HG03025 (cell line): ENCODE results near the gene CCL4.
"Not testable (repeated sequence)": the region's sequence is repeated elsewhere in the genome, so short reads cannot be mapped to it uniquely, and the experiment has no call there.

ENCODE experiments used
- ATAC-seq: cut with Tn5 transposase; IDR thresholded peaks from one replicate; pipeline ENCODE4 v1.9.1; 2021; ENCODE audit warnings: mild to moderate bottlenecking, moderate library complexity; ENCODE audit not compliant: unreplicated experiment, low FRiP score

Gene CCL4

DNA sequence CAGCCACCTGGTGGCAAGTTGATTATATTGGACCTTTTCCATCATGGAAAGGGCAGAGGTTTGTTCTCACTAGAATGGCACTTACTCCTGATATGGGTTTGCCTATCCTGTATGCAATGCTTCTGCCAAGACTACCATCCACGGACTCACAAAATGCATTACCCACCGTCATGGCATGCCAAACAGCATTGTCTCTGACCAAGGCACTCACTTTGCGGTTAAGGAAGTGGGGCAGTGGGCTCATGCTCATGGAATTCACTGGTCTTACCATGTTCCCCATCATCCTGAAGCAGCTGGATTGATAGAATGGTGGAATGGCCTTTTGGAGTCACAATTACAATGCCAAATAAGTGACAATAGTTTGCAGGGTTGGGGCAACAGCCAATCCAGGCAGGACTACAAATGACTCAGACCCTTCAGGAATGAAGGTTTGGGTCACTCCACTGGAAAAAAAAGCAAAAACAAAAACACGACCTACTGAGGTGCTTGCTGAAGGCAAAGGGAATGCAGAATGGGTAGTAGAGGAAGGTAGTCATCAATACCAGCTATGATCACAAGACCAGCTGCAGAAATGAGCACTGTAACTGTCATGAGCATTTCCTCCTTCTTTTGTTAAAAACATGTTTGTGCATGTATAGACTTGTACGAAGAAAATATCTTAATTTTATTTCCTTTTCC, 11.5 kb downstream of the CCL4 start:
- not testable (repeated sequence) for ATAC-seq

DNA sequence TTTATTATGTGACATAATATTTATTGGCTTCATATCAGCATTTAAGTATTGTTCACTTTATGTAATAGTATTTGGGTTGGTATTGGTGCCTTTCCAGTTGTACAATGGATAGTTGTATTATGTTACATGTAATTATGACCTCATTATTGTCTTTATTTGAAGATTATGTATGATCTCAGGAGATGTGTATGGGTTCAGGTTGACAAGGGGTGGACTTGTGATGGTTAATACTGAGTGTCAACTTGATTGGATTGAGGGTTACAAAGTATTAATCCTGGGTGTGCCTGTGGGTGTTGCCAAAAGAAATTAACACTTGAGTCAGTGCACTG, 12.0 kb downstream of the CCL4 start:
- not testable (repeated sequence) for ATAC-seq

DNA sequence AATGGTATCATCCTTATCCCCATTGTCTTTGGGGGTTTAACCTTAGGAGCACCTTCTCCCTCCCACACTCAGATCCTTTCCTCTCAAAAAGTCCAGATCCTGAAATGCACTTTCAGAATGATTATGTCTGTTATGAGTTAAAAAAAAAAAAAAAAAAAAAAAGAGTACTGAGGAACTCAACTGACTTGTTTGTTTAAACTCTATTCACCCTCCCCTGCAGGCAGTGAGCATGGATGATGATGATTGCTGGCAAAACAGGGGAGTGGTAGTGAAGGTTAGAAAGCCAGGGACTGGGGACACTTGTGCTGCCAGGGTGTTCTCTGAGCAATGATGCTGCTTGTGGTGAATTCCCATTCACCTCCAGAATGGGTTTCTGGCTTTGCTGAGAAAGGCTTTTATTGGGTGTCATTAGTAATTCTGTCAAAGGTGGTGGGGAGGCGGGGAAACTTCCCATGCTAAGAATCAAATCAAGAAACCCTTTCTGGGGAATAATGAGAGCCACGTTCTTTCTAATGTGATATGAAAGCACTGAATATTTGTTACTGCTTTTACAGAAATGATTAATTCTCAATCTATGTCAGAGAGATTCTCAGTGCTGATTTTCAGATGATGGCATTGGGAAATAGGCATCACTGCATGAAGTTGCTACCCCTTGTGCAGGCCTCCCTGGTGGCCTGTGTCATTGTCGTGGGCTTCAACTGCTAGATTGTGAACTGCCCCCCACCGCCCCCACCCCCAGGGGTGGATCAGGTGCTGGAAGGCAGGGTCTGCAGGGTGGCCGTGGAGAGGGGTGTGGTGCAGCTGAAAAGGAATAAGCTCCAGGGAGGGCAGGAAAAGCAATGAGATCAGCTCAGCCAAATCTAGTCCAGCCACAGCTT, 14.1 kb downstream of the CCL4 start:
- ATAC-seq, result no peak

DNA sequence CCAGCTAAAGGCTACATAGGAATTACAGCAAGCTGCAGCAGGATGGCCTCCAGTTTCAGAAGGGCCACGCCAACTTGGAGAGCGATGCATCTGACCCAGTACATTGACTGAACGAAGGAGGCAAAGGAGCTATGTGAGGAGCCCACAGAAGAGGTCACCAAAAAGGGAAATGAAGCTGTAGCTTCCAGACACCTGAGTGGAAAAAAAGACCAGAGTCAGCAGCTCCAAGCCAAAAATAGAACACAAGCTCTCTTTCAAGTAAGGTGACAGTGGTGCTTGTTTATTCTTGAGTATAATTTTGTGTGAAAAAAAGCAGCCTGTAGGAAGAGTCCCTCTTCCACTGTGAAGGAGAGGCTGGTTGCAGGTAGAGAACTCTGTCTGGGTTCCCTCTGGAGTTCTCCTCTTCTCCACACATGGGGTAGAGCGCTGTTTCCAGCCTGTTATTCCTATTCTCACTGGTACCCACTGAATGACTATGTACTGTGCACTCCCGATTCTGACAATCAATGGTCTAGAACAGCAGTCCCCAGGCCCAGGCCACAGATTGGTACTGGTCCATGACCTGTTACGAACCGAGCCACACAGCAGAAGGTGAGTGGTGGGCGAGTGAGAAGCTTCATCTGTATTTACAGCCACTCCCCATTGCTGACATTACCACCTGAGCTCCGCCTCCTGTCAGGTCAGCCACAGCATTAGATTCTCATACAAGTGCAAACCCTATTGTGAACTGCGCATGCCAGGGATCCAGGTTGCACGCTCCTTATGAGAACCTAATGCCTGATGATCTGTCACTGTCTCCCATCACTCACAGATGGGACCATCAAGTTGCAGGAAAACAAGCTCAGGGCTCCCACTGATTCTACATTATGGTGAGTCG, 15.1 kb downstream of the CCL4 start:
- no peak for ATAC-seq

DNA sequence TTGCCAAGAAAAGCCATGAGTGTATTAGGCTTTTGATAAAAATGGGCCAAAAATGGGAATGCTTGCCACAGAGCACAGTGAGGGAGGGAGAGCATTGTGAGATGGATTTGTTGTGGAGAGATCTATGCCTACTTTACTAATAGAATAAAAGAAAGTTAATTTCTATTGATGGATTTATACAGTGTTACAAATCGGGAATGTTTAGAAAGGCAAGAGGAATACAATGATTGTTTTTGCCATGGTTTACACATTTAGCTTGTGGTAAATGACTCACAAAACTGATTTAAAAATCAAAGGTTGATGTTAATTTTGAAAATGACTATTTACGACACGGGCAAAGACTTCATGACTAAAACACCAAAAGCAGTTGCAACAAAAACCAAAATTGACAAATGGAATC, 16.6 kb downstream of the CCL4 start:
- no peak for ATAC-seq

DNA sequence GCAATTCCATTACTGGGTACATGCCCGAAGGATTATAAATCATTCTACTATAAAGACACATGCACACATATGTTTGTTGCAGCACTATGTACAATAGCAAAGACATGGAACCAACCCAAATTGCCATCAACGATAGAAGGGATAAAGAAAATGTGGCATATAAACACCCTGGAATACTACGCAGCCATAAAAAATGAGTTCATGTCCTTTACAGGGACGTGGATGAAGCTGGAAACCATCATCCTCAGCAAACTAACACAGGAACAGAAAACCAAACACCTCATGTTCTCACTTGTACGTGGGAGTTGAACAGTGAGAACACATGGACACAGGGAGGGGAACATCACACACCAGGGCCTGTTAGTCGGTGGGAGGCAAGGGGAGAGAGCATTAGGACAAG, 17.5 kb downstream of the CCL4 start:
- not testable (repeated sequence) for ATAC-seq

DNA sequence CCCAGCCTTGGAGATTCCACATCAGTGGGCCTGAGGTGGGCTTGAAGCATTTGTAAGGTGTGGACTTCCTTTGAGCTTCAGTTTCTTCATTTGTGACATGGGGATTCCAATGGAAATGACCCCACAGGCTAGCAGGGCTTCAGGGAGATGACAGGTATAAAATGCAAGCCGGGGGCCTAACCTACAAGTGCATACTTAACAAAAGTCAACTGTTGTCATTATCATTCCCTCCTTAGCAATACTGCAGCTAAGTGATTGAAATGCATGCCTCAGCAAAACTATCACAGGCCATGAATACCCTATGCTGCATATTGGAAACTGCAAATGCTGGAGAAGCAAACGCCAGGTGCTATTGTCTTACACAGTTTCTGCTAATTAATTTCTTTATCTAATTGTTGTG, 19.8 kb downstream of the CCL4 start:
- ATAC-seq, result no peak

DNA sequence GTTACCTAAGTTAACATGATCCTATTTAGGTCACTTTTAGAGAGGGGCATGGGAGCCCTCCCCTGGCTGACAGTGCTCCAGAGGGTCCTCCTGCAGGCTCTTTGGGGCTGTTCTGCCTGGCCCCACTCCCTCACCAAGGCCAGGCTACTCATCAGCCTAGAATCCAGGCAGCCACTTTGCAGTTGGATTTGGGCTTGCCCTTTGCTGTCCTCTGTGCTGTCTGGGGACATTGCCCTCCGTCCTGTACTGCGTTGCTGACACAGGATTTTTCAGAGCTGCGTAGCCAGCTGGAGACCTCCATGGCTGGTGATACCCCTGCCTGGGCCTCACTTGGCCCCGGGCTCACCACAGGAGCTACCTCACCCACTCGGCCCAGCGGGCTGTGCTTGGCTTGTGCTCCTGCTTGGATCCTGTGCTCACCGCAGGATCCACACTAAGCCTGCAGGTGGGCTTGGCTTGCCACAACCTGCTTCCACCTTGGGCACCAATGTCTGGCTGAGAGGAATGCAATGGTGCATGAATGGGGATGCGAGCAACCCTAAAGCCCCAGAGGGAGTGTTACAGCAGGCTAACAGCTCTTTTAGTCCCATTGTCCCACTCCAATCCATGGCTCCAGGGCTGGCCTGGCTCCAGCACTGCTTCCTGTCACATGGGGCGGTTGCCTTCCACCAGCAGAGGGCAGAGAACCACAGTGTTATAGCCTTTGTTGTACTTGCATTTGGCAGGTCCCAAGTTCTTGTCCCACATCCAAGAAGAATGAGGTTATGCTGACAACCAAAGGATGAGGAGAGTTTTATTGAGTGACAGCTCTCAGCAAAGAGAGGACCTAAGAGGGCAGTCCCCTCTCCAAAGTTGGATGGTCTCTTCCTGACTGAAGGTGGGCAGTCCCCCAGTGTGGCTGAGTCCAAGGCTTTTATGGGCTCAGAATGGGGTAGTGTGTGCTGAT, 21.5 kb downstream of the CCL4 start:
- no peak for ATAC-seq

DNA sequence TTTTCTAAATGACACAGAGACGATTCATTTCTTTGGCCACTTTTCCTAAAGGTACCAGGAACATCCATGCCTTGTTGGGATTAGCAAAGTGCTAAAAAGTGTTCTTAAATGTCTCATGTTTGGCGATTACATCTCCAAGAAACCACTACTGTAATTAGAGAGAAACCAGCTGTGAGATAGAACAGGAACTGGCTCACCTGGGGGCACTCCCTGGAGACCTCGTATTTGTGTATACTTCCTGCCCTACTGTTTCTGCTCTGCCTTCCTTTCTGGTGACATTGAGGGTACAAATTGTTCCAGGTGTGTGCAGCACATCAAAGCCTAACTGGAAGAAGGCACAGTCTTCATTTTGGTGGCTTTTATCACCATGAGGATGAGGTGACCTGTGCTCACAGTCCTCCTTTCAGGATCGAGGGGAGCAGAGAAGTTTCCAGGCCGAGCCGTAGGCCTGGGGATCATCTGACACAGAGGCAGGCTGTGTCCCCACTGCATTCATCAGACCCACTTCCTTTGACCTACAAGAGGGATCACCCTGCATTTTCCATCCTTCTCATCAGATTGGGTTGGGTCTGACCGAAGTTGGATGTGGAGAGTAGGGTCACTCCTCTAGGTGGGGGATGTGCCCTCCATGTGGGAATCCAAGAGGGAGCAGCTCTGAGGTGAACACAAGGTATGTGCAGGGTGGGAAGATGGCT, 23.7 kb downstream of the CCL4 start:
- ATAC-seq, result no peak

DNA sequence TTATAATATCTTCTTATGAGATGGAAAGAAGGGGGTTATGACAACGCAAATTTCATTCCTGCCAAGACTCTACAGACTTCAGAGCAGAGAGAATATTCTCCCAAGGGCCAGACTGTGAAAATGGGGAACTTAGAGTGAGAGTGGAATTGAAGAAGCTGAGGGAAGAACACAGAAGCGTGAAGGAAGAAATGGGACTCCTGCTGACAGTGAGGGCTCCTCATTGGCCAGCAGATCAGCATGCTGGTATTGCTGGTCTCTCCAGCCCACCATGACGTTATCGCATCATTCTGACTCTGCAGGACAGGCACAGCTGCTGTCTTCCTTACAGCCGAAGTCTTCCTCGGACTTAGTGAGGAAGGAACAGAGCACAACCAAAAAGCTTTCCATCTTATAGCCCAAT, 24.3 kb downstream of the CCL4 start:
- ATAC-seq, result no peak

DNA sequence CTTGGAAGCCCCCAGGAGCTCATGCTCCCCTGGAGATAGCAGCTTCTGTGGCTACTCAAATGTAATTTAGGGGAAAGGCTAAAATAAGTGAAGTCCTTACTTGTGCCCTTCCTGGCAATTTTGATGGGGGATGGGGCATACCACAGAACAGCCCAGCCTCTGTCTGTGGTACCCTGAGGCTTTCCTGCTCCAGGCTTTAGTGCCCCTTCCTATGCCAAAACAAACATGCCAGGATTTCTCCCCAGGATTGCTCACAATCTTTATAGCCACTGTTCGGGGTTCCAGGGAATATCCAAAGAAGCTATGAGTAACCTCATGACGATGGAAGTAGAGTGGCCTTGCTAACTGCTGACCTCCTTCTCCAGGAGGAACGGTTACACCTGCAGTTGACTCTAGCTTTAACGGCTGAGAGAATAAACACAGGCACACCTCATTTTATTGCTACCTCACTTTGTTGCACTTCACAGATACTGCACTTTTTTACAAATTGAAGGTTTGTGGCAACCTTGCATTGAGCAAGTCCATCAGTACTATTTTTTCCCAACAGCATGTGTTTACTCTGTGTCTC, 24.9 kb downstream of the CCL4 start:
- no peak for ATAC-seq

DNA sequence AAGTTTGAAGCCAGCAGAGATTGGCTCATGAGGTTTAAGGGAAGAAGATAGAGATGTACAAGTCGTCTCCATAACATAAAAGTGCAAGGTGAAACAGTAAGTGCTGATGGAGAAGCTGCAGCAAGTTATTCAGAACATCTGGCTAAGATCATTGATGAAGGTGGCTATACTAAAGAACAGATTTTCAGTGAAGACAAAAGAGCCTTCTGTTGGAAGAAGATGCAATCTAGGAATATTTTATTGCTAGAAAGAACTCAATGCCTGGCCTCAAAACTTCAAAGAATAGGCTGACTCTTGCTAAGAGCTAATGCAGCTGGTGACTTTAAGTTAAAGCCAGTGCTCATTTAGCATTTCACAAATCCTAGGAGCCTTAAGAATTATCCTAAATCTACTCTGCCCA, 26.0 kb downstream of the CCL4 start:
- no peak for ATAC-seq

DNA sequence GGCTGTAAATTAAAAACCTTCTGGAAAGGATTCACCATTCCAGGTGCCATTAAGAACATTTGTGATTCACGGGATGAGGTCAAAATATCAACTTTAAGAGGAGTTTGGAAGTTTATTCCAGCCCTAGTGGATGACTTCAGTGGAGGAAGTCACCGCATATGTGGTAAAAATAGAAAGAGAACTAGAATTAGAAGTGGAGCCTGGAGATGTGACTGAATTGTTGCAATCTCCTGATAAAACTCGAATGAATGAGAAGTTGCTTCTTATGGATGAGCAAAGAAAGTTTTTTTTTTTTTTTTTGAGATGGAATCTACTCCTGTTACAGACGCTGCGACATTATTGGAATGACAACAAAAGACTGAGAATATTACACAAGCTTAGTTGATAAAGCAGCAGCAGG, 26.7 kb downstream of the CCL4 start:
- no peak for ATAC-seq

DNA sequence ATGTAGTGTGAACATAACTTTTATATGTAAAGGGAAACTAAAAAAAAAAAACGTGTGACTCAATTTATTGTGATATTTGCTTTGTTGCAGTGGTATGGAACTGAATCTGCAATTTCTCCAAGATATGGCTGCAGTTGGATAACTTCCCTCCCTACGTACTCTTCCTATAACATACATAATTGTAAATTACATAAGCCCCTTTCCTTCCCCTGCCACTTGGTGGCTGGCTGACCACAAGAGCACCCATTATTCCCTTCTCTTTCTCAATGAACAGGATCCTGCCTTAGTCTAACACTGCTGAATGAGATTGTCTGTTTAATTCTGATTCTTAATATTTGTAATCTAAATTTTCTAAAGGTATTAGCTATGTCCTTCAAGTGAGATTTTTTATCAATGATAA, 27.8 kb downstream of the CCL4 start:
- ATAC-seq, result no peak

DNA sequence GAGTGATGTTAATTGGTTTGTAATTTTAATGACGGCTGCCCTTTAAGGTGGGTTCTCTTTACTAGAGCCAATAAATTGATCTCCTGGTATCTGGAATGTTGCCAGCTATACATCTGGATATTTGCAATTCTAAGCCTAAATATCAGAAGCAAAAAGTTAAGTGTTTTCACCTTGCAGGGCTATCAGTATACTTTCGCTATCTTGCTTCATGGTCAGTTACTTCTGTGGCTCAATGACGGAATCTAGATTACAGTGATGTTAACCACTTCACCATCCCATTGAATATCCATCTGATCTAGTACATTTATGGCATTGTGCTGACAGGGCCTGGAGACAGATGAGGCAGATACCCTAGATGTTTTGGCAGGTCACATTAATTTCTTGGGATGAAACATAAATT, 28.3 kb downstream of the CCL4 start:
- no peak for ATAC-seq

DNA sequence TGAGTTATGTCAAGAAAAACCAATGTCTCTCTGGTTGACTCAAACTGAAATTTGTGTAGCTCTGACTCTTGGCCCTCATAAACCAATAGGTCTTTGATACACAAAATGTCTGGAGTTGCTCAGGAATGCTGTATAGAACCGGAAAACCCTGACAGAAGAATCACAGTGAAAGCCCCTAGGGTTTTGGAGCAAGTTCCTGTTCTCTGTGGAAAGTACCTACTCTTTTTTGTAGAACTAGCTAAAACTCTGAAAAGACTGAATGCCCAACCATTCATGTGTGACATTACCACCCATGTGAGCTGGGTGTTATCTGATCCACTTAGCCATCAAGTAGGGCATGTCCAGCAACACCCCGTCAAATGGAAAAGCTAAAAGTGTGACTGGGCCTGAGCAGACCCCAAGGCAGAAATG, 28.8 kb downstream of the CCL4 start:
- no peak for ATAC-seq

DNA sequence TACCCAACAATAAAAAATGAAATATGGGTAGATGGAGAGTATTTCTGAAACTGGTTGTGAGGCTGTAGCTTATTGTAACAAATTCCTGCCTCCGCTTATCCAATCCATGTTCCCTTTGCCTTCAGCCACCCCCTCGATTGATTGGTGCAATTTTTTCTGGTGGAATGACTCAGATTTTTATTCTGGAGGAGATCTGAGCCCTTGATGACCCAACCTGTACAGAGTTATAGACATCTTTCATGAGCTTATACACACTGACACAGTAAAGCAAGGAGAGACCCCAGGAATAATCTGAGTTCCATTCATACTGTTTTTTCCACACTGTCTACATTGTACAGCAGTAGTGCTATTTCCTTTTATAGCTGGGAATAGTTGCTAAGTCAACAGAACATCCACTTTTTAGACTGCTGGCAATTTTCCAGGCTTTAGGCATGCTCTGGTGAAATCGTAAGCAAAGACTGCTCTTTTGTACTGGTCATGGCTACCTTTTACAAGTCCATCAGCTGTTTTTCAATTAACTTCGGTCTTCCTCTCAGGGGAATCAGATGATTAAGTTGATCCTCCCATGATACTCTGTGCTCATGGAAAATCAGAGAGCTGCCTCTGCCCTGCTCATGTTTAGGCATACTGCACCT, 30.1 kb downstream of the CCL4 start:
- ATAC-seq, result no peak

DNA sequence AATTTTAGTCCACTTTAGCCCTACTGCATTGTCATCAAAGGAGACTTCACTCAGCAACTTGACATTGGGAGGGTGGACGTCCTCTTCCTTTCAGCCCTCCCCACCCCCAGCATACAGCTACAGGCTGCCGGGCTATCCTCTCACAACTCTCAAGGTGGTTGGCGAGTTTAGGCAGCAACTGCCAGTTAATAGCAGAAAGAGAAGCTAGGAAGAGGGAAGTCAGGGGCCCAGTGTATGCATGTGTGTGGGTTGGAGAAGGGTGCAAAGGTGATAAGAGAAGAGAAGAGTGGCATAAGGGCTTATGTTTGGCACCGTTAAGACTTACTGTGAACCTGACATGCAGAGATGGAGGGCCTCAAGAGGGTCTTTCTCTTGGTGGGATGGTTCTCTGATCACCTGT, 31.8 kb downstream of the CCL4 start:
- no peak for ATAC-seq

DNA sequence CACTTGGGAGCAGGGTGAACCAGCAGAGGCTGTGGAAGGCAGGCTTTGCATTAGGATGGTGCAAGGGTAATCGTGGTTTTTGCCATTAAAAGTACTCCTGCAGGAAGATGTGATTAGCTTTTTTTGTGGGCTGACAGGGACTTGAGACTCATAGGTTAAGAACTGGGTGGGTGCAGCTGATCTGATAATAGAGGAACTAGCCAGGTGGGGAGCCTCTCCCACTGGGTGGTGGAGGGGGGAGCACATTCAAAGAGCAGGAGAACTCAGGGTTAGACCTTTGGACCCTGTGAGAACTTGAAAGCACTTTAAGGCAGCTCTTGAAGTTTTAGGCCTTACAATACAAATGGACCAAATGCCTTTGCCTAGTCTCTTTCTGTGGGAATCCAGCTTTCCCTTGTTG, 32.4 kb downstream of the CCL4 start:
- ATAC-seq, result no peak
